ENCODE measurements around the gene C1orf122.
A peak's percentile ranks its signal among the peaks of the same experiment; 100 is the strongest.
"Not testable (repeated sequence)": the region's sequence is repeated elsewhere in the genome, so short reads cannot be mapped to it uniquely, and the experiment has no call there.

Gene C1orf122

GRCh38 chr1:37807555-37808368, at the start of gene C1orf122, which contains the start of gene YRDC:
Gene C1orf122, plus strand, starts transcription at chr1:37807790. Its CDS starts 615 bp downstream, at chr1:37808405.
Gene YRDC, minus strand, starts transcription at chr1:37808208. Its CDS starts 28 bp downstream, at chr1:37808180.
- DNase-seq (ENCODE audit: low spot score), result peak; percentile 98

- no peak for DNase-seq (ENCODE audit: low spot score)
Observed at GRCh38 chr1:37759451-37759850, 48.1 kb upstream of the C1orf122 start.

GRCh38 chr1:37761416-37762095, 46.0 kb upstream of the C1orf122 start:
- no peak for DNase-seq (ENCODE audit: low spot score)

- no peak for DNase-seq (ENCODE audit: low spot score)
Observed at GRCh38 chr1:37762516-37762915, 45.1 kb upstream of the C1orf122 start.

- DNase-seq (ENCODE audit: low spot score), result peak; percentile 1
Observed at GRCh38 chr1:37763791-37764413, 43.7 kb upstream of the C1orf122 start.

- DNase-seq (ENCODE audit: low spot score), result peak; percentile 84
Observed at GRCh38 chr1:37764414-37764825, 43.2 kb upstream of the C1orf122 start.

- peak; percentile 5 for DNase-seq (ENCODE audit: low spot score)
Observed at GRCh38 chr1:37764888-37765441, 42.6 kb upstream of the C1orf122 start, which contains the start of gene EPHA10. Gene EPHA10, minus strand, starts transcription at chr1:37765120. Its CDS starts 54 bp downstream, at chr1:37765066.

- peak; percentile 8 for DNase-seq (ENCODE audit: low spot score)
Observed at GRCh38 chr1:37765916-37766664, 41.5 kb upstream of the C1orf122 start.

GRCh38 chr1:37767488-37767887, 40.1 kb upstream of the C1orf122 start:
- DNase-seq (ENCODE audit: low spot score), result no peak

- DNase-seq (ENCODE audit: low spot score), result not testable (repeated sequence)
Observed at GRCh38 chr1:37771440-37771839, 36.1 kb upstream of the C1orf122 start.

GRCh38 chr1:37776946-37777516, 30.6 kb upstream of the C1orf122 start:
- DNase-seq (ENCODE audit: low spot score), result no peak

- DNase-seq (ENCODE audit: low spot score), result no peak
Observed at GRCh38 chr1:37778654-37779053, 28.9 kb upstream of the C1orf122 start.

GRCh38 chr1:37782491-37782890, 25.1 kb upstream of the C1orf122 start:
- DNase-seq (ENCODE audit: low spot score), result no peak

- DNase-seq (ENCODE audit: low spot score), result no peak
Observed at GRCh38 chr1:37792943-37793686, 14.5 kb upstream of the C1orf122 start.

- peak; percentile 82 for DNase-seq (ENCODE audit: low spot score)
Observed at GRCh38 chr1:37793773-37794371, 13.7 kb upstream of the C1orf122 start, which contains the start of gene MANEAL. Gene MANEAL, plus strand, starts transcription at chr1:37793847. Its CDS starts 336 bp downstream, at chr1:37794183.

- no peak for DNase-seq (ENCODE audit: low spot score)
Observed at GRCh38 chr1:37794372-37795339, 12.9 kb upstream of the C1orf122 start.

- peak; percentile 77 for DNase-seq (ENCODE audit: low spot score)
Observed at GRCh38 chr1:37795340-37796125, 12.1 kb upstream of the C1orf122 start.

Data from AG20443 (cell line).